Renal pelvis (tissue), 4 donors: Measurements from ENCODE around the gene AQP5. TPM values are rescaled to one million over a fixed set of nuclear protein-coding genes. Genes with fewer than 3 reads are reported as not detected.

Source experiments
- DNase-seq: peaks from one replicate; pipeline ENCODE4 v3.0.0-alpha.2; 2013
- polyA plus RNA-seq, 3 donors: library from polyadenylated mRNA; unstranded; fragments of 120-200 nt; gene quantifications; one replicate each; pipeline ENCODE4 v1.2.1, GENCODE V29; 2013; ENCODE audit not compliant: insufficient read length in 3 of 3

AQP5 gene
- polyA plus RNA-seq, 3 donors: 1.4 to 2.8 (median 2.3) TPM

- no peak for DNase-seq
Measured at GRCh38 chr12:49948866-49949845, 12.5 kb upstream of the AQP5 start.

- DNase-seq: no peak
Measured at GRCh38 chr12:49949866-49950265, 11.8 kb upstream of the AQP5 start.

- DNase-seq: no peak
Measured at GRCh38 chr12:49950273-49951251, 11.1 kb upstream of the AQP5 start, which contains the start of gene AQP2. TSS of gene AQP2 (plus strand) at chr12:49950737. CDS start at chr12:49950831, 94 bp downstream.

- DNase-seq: no peak
Measured at GRCh38 chr12:49951411-49952240, 10.0 kb upstream of the AQP5 start.

GRCh38 chr12:49952391-49953055 is 9.1 kb upstream of the AQP5 start:
- DNase-seq: no peak

- no peak for DNase-seq
Measured at GRCh38 chr12:49953151-49953550, 8.5 kb upstream of the AQP5 start.

GRCh38 chr12:49953961-49954846 is 7.5 kb upstream of the AQP5 start:
- peak; percentile 58 for DNase-seq

GRCh38 chr12:49954863-49955830 is 6.5 kb upstream of the AQP5 start:
- DNase-seq: no peak

- no peak for DNase-seq
Measured at GRCh38 chr12:49955899-49956662, 5.6 kb upstream of the AQP5 start.

- DNase-seq: no peak
Measured at GRCh38 chr12:49956663-49957569, 4.8 kb upstream of the AQP5 start.

- no peak for DNase-seq
Measured at GRCh38 chr12:49957570-49957967, 4.1 kb upstream of the AQP5 start.

GRCh38 chr12:49959685-49960473 is 1.8 kb upstream of the AQP5 start:
- DNase-seq: no peak

- DNase-seq: no peak
Measured at GRCh38 chr12:49960474-49961110, 1.1 kb upstream of the AQP5 start.

GRCh38 chr12:49961993-49962764 is 507 bp downstream of the AQP5 start:
- DNase-seq: no peak
